ENCODE results near the gene TCN2.

GRCh38 chr22:30668386-30668710 is 61.4 kb downstream of the TCN2 start:
- no peak for TF ChIP-seq CTCF (IDR thresholded peaks at IDR 0.05)
- TF ChIP-seq POLR2A (IDR thresholded peaks at IDR 0.05), result no peak
- no peak for TF ChIP-seq EP300 (IDR thresholded peaks at IDR 0.05)

Data from sigmoid colon (tissue), 4 donors.